Stimulated activated naive CD8-positive, alpha-beta T cell treated with anti-CD3 and anti-CD28 coated beads, Interleukin-15, amount 100 ng/mL, for 72 hours (primary cell): ENCODE measurements around the gene SLC25A34.

Source experiments
- ATAC-seq: fragments of 150-1000 bp; cut with Tn5 transposase; 2 replicates; pipeline ENCODE4 v1.10.0; 2021; ENCODE audit warnings: mild to moderate bottlenecking, moderate library complexity
- DNase-seq, 2 donors: peaks; one replicate each; pipeline ENCODE4 v3.0.0; 2021 to 2022
- H3K27ac Mint-ChIP-seq, 2 donors: one replicate each; pipeline ENCODE4 v1.8.0; 2022; ENCODE audit warnings: mild to moderate bottlenecking in 2 of 2, mixed read lengths in 2 of 2, moderate library complexity in 2 of 2
- H3K27me3 Mint-ChIP-seq: one replicate; pipeline ENCODE4 v1.8.0; 2022; ENCODE audit warnings: mixed read lengths
- H3K4me1 Mint-ChIP-seq: one replicate; pipeline ENCODE4 v1.8.0; 2022; ENCODE audit warnings: mild to moderate bottlenecking, mixed read lengths
- H3K4me3 Mint-ChIP-seq, 2 donors: one replicate each; pipeline ENCODE4 v1.8.0; 2022; ENCODE audit warnings: mild to moderate bottlenecking in 2 of 2, mixed read lengths in 2 of 2, moderate library complexity in 1 of 2
- H3K9me3 Mint-ChIP-seq, 2 donors: one replicate each; pipeline ENCODE4 v1.8.0; 2022; ENCODE audit warnings: mixed read lengths in 2 of 2

Gene SLC25A34

DNA sequence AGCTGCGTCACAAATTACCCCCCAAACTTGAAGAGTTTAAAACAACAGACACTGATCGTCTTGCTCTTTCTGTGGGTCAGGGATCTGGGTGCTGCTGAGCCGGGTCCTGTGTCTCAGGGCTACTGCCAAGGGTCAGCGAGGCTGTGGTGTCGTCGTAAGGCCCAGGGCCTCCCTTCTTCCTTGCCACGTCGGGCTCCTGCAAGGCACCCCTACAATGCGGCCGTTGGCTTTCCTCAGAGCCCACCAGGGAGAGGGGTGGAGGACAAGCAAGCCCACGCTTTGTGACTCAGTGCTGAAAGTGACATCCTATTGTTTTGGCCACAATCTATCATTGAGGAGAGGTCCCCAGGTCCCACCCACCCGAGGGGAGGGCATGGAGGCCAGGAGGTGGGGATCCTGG, 14.9 kb downstream of the SLC25A34 start:
- ATAC-seq: no peak
- Mint-ChIP-seq H3K4me1 (peaks cover 1% of the 10 kb centered on the region), H3K9me3 (no peaks in the 10 kb centered on the region), H3K27ac (peak overlapping the region in 1 of 2 donors; percentile 27), H3K27me3 (peaks cover 28% of the 10 kb centered on the region), H3K4me3 (no peak overlapping the region)
- no peak for DNase-seq

DNA sequence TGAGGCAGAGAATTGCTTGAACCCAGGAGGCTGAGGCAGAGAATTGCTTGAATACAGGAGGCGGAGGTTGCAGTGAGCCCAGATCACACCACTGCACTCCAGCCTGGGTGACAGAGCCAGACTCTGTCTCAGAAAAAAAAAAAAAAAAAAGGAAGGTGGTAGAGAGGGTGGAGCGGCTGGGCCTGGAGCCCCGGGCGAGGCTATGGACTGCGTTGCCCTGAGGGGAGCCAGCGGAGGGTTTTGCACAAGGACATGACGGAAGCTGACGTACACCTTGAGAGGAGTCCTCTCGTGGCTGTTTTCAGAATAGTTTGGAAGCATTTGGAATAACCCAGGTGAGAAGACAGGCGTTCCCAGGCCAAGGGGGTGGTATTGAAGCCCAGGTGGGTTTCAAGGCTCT, 15.7 kb downstream of the SLC25A34 start:
- ATAC-seq: no peak
- H3K27me3 Mint-ChIP-seq: peaks cover 36% of the 10 kb centered on the region

DNA sequence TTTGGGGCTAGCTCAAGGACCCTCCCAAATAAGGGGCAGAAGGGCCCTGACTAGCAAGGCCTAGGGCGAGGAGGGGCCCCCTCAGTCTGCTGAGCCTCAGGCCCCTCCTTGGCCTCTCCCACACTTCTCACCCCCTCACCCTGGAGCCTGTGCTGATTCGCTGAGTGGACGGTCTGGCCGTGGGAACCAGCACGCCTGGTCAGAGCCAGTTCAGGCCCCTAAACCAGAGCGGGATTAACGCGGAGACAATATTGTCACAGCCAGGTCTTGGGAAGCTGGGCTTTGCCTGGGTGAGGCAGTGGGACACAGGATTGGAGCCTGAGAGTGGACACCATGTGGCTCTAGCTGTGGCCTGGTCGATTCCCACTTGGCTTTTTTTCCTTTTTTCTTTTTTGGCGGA, 17.7 kb downstream of the SLC25A34 start:
- DNase-seq: no peak

More for the DNA sequence above, 15.7 kb downstream of the SLC25A34 start:
- DNase-seq: no peak
- Mint-ChIP-seq H3K27ac (peak overlapping the region in 1 of 2 donors; percentile 66), H3K4me1 (peaks cover 9% of the 10 kb centered on the region), H3K9me3 (no peaks in the 10 kb centered on the region), H3K4me3 (no peak overlapping the region)

DNA sequence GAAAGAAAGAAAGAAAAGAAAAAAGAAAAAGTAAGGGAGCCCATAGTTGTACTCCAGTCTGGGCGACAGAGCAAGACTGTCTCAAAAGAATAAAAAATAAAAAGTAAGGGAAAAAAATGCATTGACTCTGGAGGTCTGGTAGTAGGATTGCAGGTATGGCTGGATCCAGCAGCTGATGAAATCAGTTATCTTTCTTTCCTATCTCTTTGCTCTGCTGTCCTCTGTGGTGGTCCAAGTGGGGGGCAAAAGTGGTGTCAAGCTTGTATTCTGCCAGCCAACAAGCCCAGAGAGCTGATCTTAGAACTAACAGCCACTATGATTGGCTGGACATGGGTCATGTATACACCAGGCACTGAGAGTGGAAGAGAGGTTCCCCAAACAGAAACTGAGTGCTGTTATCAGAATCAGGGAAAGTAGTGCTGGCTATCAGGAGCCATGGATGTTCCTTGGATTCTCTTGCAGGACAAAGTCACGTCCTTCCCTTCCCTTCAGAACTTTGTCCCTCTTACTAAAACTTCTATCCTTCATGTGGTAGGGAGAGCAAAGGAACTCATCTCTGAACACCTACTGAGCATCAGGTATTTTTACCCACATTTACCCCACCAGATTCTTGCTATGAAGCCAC, 19.1 kb downstream of the SLC25A34 start:
- Mint-ChIP-seq H3K4me3 (no peak overlapping the region), H3K27me3 (peaks cover 64% of the 10 kb centered on the region), H3K9me3 (no peaks in the 10 kb centered on the region), H3K27ac (no peak overlapping the region), H3K4me1 (peaks cover 25% of the 10 kb centered on the region)
- ATAC-seq (no peak), DNase-seq (no peak)

More for the DNA sequence above, 17.7 kb downstream of the SLC25A34 start:
- Mint-ChIP-seq H3K27ac (no peak overlapping the region), H3K27me3 (peaks cover 53% of the 10 kb centered on the region), H3K4me3 (no peak overlapping the region), H3K9me3 (no peaks in the 10 kb centered on the region), H3K4me1 (peaks cover 25% of the 10 kb centered on the region)
- ATAC-seq: no peak

DNA sequence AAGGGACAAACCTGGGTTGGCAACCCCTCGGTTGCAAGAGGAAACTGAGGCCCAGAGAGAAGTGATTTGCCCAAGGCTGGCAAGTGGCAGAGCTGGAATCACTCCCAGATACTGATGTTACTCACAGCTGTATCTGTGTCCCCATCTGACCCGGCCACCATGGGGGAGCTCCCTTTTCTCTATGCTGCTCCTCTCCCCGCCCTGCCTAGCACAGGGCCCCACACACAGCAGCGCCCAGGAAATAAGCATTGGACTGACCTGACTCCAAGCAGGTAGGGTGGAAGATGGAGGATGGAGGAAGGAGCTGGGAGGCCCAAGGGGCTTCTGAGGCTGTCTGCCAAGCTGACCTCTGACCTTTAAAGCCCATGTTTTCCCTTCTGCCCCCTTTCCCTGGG, 19.6 kb downstream of the SLC25A34 start:
- no peak for DNase-seq
- Mint-ChIP-seq H3K27ac (no peak overlapping the region), H3K9me3 (no peaks in the 10 kb centered on the region), H3K4me1 (peaks cover 25% of the 10 kb centered on the region), H3K27me3 (peaks cover 69% of the 10 kb centered on the region), H3K4me3 (no peak overlapping the region)
- ATAC-seq: no peak

DNA sequence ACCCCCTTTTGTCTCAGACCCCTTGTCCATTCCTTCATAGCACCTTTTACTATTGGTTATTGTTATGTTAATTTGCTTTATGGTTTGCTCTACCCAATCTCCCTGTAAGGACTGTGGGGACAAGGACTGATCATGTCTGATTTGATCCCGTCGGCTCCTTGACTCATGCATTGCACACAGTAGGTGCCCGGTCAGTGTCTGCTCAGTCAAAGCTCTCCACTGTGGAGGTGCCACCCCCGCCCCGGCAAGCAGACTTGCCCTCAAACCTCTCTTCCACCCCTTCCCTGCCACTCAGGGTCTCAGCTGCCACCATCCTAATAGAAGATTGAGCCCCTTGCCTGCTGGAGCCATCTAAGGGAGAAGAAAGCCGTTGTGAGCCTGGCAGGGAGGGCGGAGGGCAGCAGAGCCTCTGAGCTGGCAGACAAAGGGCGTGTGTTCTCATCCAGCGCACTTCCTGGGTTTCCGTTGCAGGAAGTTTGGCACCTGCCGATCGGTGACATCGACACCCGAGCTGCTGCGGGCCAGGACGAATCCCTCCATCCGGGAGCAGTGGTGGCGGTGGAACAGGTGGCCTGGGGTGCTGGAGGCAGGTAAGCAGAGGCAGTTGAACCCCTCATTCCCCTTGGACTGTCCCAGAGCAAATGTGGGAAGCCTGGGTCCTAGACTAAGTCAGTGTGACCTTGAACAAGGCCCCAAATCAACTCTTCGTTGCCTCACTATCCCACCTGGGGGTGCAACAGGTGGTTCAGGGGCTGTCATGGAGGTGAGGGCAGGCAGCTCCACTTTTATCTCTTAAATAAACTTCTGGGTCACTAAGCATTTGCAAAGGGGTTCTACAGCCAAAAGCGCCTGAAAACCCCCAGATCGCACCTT, 20.3 kb downstream of the SLC25A34 start:
- H3K27me3 Mint-ChIP-seq: peaks cover 76% of the 10 kb centered on the region
- no peak for DNase-seq
- no peak overlapping the region for H3K27ac Mint-ChIP-seq
- ATAC-seq: no peak
- peak overlapping the region in 1 of 2 donors; percentile 44 for H3K4me3 Mint-ChIP-seq
- H3K4me1 Mint-ChIP-seq: peaks cover 25% of the 10 kb centered on the region
- no peaks in the 10 kb centered on the region for H3K9me3 Mint-ChIP-seq

DNA sequence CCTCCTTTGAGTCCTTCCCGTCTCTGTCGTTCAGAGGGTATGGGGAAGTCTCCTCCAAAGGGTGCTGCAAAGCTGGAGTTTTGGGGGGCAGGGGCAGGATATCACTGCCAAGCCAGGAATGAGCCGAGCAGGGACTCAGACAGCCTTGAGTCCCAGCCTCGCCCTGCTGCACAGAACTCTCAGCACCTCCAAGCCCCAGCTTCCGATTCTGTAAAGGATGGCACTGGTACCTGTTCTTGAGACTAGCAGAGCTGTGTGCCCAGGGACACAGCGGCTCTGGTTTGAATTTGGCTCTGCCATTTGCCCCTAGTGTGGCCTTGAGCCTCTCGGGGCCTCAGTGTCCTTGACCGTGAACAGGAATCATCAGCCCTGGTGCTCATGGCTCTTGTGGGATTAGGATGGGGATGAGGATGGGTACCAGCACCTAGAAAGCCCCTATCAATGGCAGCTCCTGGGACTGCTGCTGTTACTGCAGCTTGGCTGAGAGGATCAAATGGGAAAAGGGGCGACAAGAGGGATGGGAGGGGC, 21.0 kb downstream of the SLC25A34 start:
- DNase-seq (no peak), ATAC-seq (no peak)
- Mint-ChIP-seq H3K4me1 (peaks cover 25% of the 10 kb centered on the region), H3K27ac (no peak overlapping the region), H3K4me3 (no peak overlapping the region), H3K27me3 (peaks cover 75% of the 10 kb centered on the region), H3K9me3 (no peaks in the 10 kb centered on the region)

DNA sequence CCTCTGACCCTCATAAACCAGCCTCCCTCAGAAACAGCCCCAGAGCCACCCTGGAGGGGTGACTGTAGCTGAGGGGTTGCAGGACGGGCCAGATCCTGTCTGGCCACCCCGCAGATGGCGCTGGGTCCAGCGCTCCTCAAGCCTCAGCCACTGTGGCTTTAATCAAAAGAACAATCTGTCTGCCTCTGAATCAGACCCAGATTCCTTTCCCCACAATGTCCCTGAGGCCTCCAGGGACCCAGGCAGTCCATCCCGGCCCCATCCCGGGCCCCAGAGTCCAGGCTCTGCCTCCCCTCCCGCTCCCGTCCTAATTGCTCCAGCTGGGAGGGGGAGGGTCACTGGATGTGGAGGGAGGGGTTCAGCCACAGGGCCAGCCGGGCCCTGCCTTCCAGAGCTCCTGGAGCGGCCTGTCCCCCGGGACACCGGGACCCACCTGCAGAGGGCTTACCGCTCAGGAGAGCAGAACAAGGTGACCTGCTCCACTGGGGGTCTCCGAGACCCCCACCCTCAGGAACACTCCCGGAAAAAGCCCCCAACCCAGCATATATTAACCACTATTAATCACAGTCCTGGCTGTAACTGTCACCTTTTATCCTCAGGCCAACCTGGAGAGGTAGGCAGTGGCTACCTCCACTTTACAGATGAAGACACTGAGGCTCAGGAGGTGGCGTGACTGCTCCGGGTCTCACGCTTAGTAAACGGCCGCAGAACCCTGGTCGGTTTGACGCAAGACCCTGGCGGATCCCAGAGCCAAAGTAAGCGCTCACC, 21.7 kb downstream of the SLC25A34 start:
- Mint-ChIP-seq H3K27ac (peak overlapping the region in 1 of 2 donors; percentile 33), H3K27me3 (peaks cover 80% of the 10 kb centered on the region), H3K9me3 (no peaks in the 10 kb centered on the region), H3K4me1 (peaks cover 25% of the 10 kb centered on the region), H3K4me3 (peak overlapping the region; percentile 50 to 74)
- DNase-seq: no peak
- ATAC-seq: peak; percentile 16

DNA sequence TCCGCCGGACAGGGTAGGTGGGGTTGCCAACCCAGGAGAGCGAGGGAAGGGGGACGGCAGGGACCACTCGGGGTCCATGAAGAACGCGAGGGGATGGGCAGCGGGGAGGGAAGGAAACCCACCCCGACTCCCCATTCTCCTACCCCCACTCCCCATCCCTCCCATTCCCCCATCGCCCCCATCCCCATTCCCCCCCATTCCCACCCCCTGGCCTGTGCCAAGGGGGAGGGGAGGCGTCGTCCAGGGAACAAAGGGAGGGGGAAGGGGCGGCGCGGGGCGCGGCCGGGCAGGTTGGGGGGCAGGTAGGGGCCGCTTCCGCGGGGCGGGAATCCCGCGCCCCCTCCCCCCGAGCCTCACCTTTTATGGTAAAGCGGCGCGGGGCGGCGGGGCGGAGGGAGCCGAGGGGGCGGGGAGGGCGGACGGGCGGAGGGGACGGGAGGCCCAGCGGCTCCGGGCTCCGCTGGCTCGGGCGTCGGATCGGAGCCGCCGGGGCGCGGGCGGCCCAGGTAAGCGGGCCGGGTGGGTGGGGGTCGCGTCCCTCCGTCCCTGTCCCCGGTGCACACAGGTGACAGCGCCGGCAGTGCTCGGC, 22.4 kb downstream of the SLC25A34 start, which contains the start of gene FBLIM1:
Gene FBLIM1, plus strand, starts transcription at position 453 of the 589 bp plus-strand sequence. CDS start 6,189 bp downstream, outside the sequence.
- Mint-ChIP-seq H3K27me3 (peaks cover 78% of the 10 kb centered on the region), H3K4me1 (peaks cover 25% of the 10 kb centered on the region), H3K4me3 (peak within 1 kb of the TSS; percentile 50 to 74), H3K27ac (peak within 1 kb of the TSS in 1 of 2 donors; percentile 33), H3K9me3 (no peaks in the 10 kb centered on the region)
- no peak for DNase-seq
- ATAC-seq: peak; percentile 29

DNA sequence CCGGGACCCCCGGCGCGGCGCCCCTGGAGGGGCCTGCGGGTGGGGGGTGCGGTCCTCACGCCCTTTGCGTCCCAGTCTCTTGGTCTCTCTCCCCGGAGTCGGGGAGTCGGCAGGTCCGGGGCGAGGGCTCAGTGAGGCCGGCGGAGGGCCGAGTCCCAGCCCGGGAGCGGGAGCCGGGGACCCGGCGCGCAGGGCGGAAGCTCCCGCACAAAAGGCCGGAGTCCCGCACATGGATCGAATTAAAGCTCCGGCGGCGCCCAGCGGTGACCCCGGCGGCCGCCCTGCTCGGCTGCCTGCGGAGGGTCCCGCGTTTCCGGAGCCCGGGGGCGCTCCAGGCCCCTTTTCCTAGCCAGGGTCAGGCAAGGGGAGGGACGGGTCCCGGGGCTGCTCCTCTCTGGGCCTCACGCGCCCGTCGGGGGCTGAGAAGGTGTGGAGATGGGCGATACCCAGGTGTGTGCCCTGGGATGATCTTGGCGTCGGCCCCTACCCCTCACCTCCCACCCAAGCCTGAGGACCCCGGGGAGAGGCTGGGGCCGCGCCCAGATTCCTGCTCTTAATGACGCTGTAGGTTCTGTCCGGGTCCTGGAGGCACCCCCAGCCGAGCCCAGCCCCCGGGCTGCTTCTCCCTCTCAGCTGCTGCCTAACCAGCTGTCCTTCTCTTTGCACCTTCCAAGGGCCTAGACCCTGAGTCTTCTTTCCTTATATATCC, 23.0 kb downstream of the SLC25A34 start:
- Mint-ChIP-seq H3K4me3 (peak overlapping the region; percentile 15 to 47), H3K27me3 (peaks cover 72% of the 10 kb centered on the region), H3K4me1 (peaks cover 25% of the 10 kb centered on the region), H3K27ac (no peak overlapping the region), H3K9me3 (no peaks in the 10 kb centered on the region)
- DNase-seq (no peak), ATAC-seq (peak; percentile 50)

DNA sequence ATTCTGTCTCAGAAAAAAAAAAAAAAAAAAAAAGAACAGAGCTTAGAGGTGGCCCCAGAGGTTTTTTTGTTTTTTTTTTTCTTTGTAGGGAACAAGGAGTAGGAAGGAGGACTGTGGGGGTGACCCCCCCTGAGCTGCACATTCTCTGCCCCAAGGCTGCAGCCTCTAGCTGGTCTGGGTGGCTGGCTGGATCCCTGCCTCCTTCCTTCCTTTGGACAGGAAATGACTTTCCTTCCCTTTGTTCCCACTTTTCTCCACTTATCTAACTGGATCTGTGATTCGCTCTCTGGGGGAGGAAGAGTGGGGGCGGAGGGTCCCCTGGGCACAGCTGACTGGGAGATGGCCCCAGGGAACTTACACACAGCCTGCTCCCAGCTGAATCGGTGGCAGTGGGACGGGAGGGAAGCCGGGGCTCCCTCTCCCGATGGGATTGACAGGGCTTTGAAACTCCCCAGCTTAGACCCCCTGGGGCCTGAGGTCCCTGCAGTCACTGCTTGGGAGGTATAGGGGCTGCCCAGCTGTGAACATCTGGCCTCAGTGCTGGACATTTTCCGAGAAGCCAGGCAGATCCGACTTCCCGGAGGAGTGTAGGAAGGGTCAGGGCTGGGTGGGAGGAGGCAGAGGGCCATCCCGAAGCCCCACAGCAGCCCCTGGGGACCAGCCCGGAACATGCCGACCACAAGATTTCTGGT, 24.6 kb downstream of the SLC25A34 start:
- DNase-seq: no peak
- H3K4me1 Mint-ChIP-seq: peaks cover 25% of the 10 kb centered on the region
- no peak for ATAC-seq
- no peak overlapping the region for H3K4me3 Mint-ChIP-seq
- no peaks in the 10 kb centered on the region for H3K9me3 Mint-ChIP-seq
- H3K27ac Mint-ChIP-seq: no peak overlapping the region
- peaks cover 79% of the 10 kb centered on the region for H3K27me3 Mint-ChIP-seq

DNA sequence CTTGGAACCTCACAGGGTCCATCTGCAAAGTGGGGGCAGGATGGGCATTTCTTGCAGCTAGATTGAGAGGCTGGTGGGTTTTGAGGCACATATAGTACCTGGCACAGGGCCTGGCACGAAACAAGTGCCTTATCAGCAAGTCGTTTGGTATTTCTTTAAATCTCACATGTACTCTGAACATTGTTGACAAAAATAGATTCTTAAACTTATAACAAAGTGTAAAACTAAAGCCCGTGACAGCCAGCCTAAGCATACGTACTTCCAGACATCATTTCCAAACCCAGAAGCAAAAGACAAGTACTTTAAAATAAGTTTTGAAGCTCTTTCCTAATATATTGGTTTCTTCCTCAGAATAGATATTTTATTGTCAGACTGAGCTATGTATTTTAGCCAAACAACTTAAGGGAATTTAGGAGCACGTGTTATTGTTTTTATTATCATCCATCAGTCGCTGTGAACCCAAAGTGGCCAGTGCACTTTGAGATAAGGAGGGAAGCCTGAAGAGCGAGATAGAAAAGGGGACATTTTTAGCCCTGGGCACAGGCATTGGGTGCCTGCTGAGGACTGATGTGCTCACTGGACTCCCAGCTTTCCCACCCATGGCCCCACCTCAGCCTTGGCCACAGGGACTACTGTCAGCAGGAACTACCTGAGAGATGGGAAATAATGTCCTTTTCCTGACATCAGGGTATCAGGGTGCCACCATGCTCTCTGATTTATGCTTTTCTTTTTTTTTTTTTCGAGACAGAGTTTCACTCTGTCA, 25.5 kb downstream of the SLC25A34 start:
- ATAC-seq (no peak), DNase-seq (no peak)
- Mint-ChIP-seq H3K9me3 (no peaks in the 10 kb centered on the region), H3K27me3 (peaks cover 74% of the 10 kb centered on the region), H3K4me1 (peaks cover 18% of the 10 kb centered on the region), H3K27ac (no peak overlapping the region), H3K4me3 (no peak overlapping the region)

DNA sequence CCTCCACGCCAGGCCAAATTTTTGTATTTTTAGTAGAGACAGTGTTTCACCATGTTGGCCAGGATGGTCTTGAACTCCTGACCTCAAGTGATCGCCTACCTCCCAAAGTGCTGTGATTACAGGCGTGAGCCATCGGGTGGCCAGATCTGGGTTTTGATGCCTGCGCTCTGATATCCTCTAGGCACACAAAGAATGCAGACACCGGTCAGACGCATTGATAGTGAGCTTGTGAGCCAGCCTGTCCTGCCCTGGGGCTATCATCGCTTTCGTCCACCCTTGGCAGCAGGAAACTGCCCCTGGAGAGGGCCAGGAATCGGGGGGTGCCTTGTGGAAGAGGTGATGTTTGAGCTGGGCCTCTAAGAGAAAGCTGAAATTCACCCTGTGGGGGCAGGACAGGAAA, 26.5 kb downstream of the SLC25A34 start:
- ATAC-seq: no peak
- no peaks in the 10 kb centered on the region for H3K9me3 Mint-ChIP-seq
- no peak overlapping the region for H3K4me3 Mint-ChIP-seq
- no peak overlapping the region for H3K27ac Mint-ChIP-seq
- no peak for DNase-seq
- peaks cover 64% of the 10 kb centered on the region for H3K27me3 Mint-ChIP-seq
- peaks cover 8% of the 10 kb centered on the region for H3K4me1 Mint-ChIP-seq
